GM13977 (cell line): ENCODE results near the gene TBC1D22A.

Experiments
- DNase-seq: peaks from one replicate; pipeline ENCODE4 v3.0.0; 2012; ENCODE audit warnings: low spot score
- CTCF ChIP-seq: IDR thresholded peaks from 2 replicates; pipeline ENCODE4 v1.5.1; 2012; ENCODE audit warnings: mild to moderate bottlenecking, control low read depth; ENCODE audit not compliant: insufficient read depth; ENCODE audit errors: extremely low read depth, missing control alignments
- in situ Hi-C: fragments of 300-500 bp; cut with MboI; formaldehyde crosslinking; loops from one replicate; pipeline ENCODE4 v1.12.0; 2022; ENCODE audit warnings: low sequenced_read_pairs, low pct_unique_long_range_greater_than_20kb, mixed read lengths, inconsistent platforms; ENCODE audit not compliant: unreplicated experiment

TBC1D22A gene

GRCh38 chr22:46986788-46987187, 224.3 kb downstream of the TBC1D22A start:
- TF ChIP-seq CTCF = no peak
- no peak for DNase-seq
- in situ Hi-C loops = no loop called here

DNA sequence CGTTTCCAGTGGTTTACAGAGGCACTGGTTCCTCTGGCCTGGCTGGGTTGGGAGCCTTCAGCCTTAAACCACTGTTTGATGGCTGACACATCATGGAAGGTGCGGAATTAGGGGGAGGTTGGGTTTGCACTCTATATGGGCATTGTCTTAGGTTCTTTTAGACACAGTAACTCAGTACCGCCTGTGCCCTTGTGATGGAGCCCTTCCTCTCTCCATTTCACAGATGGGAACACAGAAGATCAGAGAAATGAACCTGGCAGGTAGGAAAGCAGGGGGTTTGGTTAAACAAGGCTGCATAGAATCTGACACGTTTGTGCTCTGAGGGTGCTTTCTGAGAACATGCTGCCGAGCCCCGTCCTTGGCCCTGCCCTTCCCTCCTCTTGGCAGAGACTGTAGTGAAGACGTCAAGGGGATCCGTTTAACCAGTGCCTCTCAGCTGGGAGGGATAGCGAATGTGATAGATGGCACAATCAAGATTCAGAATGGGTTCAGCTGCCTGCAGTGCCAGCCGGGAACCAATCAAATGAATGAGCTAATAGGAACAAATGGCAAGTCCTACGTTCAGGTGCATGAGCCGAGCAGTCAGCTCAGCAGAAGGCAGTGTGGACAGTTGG, 228.6 kb downstream of the TBC1D22A start:
- in situ Hi-C loops = no loop called here
- DNase-seq = no peak
- no peak for TF ChIP-seq CTCF

DNA sequence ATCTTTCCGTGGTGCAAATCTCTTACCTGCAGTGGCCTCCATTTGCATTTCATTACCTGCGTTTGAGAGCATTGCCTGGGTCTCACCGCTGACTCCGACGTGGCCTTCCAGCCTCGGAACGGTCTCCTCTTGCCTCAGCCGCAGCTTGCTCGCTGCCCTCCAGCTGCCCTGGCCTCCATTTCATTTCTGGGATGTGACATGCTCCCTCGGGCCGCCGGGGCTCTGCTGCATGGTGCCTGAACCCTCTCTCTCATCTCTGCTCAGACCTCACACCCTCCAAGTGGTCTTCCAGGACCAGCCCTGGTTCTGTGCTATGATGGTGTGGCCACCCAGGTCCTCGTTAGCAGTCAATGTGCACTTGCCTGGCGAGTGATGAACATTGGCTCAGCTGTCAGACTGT, 229.2 kb downstream of the TBC1D22A start:
- no peak for TF ChIP-seq CTCF
- no peak for DNase-seq
- in situ Hi-C loops = no loop called here

DNA sequence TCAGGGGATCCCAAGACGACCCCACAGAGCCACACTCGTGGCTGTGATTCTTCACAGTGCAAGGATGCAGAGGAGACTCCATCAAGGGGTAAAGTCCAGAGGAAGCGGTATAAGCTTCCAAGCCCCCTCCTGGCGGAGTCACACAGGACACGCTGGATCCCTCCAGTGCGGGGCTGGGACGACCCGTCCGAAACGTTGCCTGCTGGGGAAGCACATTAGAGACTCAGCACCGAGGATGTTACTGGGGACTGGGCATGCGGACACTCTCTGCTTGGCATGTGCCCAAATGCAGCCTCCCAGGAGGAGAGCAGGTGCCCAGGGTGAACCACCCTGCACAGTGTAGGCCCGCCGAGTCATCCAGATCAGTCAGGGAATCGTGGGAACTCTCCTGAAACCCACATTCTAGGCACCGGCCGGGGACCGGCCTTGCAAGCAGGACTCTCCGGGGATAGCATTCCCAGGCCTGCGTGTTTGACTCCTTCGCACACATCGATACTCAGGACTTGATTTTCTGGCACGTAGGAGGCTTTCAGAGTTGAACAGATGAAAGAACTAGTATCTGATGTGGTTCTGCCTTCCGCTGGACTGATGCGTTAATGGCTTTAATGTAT, 229.8 kb downstream of the TBC1D22A start:
- no peak for TF ChIP-seq CTCF
- in situ Hi-C loops = no loop called here

DNA sequence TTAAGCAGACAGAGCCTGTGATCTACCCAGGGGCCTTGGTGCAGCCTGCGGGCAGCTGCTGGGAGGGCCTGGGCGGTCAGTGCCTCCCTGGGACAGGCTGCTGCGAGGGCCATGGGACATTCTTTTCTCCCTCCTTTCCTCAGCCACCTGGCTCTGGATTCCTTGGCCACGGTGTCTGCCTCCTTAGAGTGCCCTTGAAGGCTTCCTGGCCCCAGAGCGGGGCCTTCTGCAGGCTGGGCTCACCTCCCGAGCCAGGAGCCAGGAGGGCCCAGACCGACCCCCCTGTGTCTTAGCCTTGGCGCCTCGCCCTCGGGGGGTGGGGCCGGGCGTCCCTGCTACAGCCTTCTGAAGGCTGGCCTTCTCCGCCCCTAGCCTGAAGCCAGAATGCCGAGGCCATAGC, 231.2 kb downstream of the TBC1D22A start:
- DNase-seq = no peak
- in situ Hi-C loops = no loop called here
- TF ChIP-seq CTCF = no peak

More for the DNA sequence above, 229.8 kb downstream of the TBC1D22A start:
- no peak for DNase-seq

GRCh38 chr22:46994265-46994664, 231.8 kb downstream of the TBC1D22A start:
- DNase-seq = no peak
- TF ChIP-seq CTCF = no peak
- in situ Hi-C loops = no loop called here
